Raji (cell line): Measurements from ENCODE around the gene KRT4.

Experiments
- POLR2A ChIP-seq: IDR thresholded peaks from 2 replicates; pipeline ENCODE4 v1.6.1; 2011; ENCODE audit warnings: low read depth, low read length, control low read depth; ENCODE audit not compliant: insufficient read depth

KRT4 gene

DNA sequence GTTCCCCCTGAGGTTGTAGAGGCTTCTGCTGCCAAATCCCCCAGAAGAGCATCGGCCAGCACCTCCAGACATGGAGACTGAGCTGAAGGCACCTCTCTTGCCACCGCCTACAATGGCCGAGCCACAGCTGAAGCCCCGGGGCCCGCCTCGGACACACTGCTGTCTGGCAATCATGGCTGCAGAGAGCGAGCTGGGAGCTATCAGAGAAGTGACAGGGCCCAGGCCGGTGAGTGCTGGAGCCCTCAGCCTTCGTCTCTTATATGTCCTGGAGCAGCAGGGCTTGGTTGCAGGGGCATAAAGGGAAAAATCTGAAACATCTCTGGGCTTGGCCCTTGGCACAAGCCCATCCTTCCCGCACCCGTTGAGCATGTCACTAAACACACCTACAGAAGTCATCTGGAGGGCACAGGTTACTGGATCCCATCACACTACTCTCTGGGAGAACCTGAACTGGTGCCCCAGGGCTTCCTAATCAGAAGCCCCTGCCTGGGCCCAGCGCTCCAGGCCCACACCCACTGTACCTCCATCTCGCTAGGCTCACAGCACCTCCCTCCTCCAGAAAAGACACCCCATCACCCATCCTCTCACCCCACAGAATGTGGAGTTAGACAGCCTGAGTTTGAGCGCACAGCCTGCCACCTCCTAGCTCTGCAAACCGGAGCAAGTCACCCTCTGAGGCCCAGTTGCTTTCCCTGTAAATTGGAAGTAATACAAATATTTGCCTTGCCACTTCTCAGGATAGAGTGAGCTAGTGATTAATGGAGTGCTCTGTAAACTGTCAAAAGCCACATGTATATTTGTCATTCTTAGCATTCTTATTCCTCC, at the start of gene KRT4:
Gene KRT4, minus strand, starts transcription at position 232 of the 825 bp plus-strand sequence. Its CDS starts 58 bp downstream, at position 174.
- no peak for TF ChIP-seq POLR2A

DNA sequence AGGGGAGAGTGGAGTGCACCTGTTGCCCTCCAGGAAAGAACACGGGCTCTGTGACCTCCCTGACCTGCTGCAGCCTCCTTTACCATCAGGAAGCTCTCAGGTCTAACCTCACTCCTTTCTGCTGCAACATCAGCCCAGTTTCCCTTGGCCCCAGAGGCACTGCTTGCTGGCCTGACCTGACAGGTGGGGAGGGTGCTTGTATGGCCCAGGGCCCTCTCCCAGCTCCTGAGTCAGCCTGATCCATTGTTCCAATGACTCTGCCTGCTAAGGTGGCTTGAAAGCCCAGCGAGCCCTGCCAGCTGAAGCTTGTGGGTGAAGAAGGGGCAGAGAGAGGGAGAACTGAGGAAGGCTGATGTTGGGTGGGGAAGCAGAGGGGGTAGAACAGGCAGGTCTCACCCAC, 48.1 kb upstream of the KRT4 start:
- TF ChIP-seq POLR2A: no peak

DNA sequence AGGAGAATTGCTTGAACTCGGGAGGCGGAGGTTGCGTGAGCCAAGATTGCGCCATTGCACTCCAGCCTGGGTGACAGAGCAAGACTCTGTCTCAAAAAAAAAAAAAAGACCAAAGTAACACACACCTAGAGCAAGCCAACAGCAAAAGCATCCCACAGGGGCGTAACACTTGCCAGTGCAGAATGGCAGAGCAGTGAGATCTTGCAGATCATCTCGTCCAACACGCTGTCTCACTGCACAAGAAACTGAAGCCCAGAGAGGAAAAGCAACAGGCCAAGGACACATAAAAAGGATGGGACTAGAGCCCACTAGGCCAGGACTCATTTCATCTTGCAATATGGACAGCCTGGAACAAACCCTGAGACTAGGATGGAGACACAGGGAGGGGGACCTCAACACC, 47.6 kb upstream of the KRT4 start:
- no peak for TF ChIP-seq POLR2A

GRCh38 chr12:52860102-52860823, 46.3 kb upstream of the KRT4 start:
- TF ChIP-seq POLR2A: no peak

- TF ChIP-seq POLR2A: no peak
Observed at GRCh38 chr12:52857500-52857899, 43.6 kb upstream of the KRT4 start.

GRCh38 chr12:52856787-52857186, 42.9 kb upstream of the KRT4 start:
- TF ChIP-seq POLR2A: no peak

GRCh38 chr12:52851787-52852186, 37.9 kb upstream of the KRT4 start:
- no peak for TF ChIP-seq POLR2A

DNA sequence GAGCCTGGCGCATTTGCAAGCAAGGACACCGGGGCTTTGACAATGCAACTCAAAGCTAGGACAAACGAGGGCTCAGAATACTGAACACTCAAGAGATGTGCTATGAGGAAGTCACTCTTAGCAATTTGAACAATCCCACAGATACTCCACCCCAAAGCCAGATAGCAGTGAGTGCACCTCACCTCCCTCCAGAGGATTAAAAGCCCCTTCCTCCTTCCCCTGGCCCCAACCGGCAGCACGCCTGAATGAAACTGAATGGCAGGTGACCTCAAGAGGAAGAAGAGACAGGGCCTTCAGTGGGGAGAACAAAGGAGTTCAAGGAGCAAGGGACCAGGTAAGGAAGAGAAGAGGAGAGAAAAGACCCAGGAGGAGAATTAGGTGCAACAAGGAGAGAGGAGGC, 36.8 kb upstream of the KRT4 start:
- no peak for TF ChIP-seq POLR2A

GRCh38 chr12:52849511-52849910, 35.6 kb upstream of the KRT4 start:
- TF ChIP-seq POLR2A: no peak

DNA sequence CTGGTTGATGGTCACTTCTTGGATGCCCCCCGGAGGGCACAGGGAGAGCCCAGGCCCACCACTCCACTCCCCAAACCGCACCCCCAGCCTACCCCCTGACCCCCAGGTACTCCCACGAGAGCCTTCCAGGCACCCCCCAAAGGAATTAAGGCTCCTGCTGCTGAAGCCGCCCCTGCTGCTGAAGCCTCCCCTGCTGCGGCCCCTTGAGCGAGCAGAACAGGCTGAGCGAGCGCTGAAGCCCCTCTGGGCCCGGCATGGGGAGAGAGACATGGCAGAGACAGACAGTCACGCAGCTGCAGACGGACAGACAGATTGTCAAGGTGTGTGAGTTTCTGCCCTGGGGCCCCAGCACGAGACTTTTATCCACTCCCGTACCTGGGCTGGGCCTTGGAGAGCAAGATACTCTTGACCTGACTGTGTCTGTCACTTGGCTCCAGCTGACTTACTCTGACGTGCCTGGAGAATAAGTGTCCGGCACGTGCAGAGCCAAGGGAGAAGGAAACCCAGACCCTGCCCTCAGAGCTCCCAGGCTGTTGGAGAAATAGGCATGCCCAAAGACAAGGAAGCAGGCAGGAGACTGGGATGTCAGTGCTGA, 34.8 kb upstream of the KRT4 start, which contains the start of gene KRT78:
Gene KRT78, minus strand, starts transcription at position 334 of the 595 bp plus-strand sequence. Its CDS starts 64 bp downstream, at position 270.
- no peak for TF ChIP-seq POLR2A

GRCh38 chr12:52847335-52848102, 33.6 kb upstream of the KRT4 start:
- no peak for TF ChIP-seq POLR2A

DNA sequence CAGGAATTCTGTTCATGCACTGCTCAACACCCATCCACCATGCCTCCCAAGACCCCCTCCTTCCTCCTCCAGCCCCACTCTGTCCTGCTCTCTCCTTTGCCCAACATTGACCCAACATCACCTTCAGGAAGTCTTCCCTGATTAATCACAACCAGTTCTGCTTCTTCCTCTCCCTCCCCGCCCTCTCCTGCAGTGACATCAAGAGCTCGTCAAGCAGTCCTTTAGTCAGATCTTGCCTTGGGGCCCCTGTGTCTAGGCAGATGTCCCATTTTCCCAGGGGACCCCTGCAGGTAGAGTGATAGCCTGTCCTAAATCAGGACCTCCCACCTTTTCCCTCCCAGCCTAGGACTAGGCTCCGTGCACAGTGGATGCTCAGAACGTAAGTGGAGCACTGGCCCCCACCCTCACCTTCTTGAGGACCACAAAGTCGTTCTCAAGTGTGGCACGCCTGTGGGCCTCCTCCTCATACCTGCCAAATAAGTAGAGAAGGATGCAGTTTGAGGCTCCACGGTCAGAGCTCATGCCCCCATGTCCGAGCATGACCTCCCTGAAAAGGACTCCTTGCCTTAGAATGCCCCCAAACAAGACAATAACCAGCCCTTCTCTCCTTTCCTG, 32.5 kb upstream of the KRT4 start:
- no peak for TF ChIP-seq POLR2A

GRCh38 chr12:52845946-52846345, 32.0 kb upstream of the KRT4 start:
- TF ChIP-seq POLR2A: no peak

DNA sequence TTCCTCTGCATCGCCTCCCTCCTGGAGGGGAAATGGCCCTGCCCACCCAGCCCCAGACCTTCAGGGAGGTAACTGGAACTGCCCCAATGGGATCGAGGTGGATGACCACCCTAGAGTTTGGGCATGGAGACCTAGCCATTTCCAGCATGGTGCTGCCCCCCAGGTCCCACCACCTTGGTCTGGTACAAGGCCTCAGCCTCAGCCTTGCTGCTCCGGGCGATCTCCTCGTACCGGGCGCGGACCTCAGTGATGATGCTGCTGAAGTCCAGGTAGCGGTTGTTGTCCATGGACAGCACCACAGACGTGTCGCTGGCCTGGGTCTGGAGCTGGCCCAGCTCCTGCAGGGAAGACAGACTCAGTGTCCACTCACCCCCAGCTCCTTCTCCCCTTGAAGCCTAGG, 30.5 kb upstream of the KRT4 start:
- no peak for TF ChIP-seq POLR2A
